GM19372 (cell line): ENCODE data around the gene PDE6A.

Source experiments
- ATAC-seq: cut with Tn5 transposase; IDR thresholded peaks from one replicate; pipeline ENCODE4 v1.9.1; 2021; ENCODE audit warnings: mild to moderate bottlenecking, low read depth, moderate library complexity; ENCODE audit not compliant: unreplicated experiment

PDE6A gene

GRCh38 chr5:149823375-149823774 lies 121.2 kb downstream of the PDE6A start:
- ATAC-seq = no peak

DNA sequence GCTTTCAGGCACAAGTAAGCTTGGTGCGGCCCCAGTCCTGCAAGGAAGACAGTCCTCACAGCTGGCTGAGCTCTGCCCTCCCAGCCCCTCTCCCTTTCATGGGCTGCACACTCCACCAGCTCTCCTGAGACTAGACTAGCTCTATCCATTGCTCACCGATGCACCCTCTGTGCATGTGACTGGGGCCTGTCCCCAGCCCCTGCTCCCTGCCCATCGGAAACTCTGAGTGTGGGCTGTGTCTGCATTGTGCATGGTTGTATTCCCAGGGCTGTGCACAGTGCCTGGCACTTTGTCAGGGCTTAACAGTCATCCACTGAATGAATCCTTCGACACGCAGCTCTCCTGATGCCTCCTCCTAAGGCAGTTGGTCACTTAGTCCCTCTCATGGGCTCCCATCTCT lies 122.3 kb downstream of the PDE6A start:
- no peak for ATAC-seq

DNA sequence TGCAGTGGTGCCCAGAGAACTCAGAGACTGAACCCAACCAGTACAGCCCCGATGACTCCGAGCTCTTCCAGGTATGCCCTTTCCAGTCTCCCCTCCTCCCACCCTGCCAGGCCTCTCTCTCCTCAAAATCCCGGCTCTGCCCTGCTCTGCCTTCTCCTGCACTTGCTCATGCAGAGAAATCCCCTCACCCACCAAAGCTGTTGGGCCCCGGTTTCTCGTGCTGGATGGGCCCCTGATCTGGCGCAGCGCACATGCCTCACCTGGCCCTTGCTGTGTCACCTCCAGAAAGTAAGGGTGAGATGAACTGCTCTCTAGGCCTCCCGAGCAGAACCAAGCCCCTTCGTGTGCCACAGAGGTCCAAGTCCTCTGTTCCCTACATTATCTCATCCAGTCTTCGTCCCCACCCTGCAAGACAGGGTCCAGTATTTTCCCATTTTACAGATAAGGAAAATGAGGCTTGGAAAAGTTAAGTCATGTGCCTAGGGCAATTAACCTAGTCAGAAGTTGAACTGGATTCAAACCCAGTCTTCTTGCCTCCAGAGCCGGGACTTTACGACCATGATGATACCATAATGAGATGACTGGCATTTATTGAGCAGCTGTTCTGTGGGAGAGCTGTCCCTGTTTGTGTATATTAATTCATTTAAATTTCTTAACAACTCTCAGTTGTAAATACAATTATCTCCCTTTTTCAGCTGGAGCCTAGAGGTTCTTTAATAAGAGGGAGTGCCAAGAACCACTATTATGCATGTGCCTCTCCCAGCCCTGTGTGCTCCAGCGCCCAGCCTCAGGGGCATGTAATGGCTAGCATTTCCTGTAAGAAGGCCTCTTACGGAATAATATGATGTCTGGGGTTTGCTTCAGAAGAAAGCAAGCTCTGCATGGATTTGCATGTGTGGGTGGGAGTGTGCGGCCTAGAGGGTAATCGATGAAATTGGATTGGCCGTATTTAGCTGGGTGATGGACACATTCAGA lies 123.8 kb downstream of the PDE6A start:
- no peak for ATAC-seq

GRCh38 chr5:149820012-149820411 lies 124.6 kb downstream of the PDE6A start:
- no peak for ATAC-seq

DNA sequence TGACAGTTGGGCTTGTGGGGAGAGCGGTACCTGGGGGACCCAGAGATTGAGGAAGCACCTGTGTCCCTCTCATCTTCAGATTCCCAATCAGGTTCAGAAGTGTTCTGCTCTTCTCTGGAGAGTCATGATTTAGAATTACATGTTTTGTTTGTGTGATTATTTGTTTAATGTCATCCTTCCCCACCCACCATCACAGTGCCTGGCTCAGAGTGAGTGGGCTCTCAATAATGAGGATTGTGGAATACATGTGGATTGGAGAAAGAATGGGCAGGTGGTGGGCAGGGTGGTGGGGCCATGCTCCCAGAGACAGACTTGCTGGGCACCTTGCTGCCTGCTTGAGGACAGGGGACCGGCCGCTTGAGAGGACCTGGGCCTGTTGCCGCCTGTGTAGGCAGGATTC lies 126.5 kb downstream of the PDE6A start:
- ATAC-seq = no peak

DNA sequence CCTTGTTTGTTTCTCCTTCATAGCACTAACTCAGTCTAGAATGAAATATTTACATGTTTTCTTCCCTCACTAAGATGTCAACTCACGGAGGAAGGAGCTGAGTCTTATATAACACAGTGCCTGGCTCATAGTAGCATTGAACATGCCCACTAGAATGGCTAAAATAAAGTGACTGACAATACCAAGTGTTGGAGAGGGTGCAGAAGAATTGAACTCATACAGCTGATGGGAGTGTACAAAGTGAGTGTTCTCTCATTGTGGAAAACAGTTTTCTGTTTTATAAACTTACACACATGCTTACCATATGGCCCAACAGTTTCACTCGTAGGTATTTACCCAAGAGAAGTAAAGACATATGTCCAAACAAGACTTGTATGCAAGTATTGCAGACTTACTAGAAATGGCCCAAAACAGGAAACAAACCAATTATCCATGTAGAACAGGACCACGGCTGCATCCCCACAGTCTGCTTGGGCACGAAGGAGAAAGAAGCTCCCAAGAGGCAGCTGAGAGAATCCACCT lies 127.0 kb downstream of the PDE6A start:
- ATAC-seq = no peak

- no peak for ATAC-seq
These were observed 127.9 kb downstream of the PDE6A start for GRCh38 chr5:149816661-149817060.

- no peak for ATAC-seq
These were observed 133.1 kb downstream of the PDE6A start for GRCh38 chr5:149811453-149811852.

DNA sequence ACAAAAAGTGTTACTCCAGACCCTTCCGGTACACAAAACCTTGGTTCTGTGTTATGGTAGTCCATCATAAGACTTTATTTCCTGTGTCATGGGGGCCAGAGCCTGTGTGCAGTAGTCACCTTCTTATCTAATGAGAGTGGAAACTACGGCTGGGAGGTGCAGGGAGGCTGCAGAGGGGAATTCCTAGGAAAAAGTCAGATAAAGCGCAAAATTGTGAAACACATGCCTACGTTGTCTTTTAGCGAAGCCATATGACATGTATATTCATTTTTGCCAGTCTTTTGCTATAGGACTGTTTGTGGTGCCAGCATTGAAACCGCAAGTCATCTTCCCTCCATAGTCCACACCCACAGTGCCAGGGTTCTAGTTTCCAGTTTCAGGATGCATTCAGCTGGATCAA lies 133.7 kb downstream of the PDE6A start:
- ATAC-seq = no peak

GRCh38 chr5:149809931-149810691 lies 134.5 kb downstream of the PDE6A start:
- ATAC-seq = no peak

DNA sequence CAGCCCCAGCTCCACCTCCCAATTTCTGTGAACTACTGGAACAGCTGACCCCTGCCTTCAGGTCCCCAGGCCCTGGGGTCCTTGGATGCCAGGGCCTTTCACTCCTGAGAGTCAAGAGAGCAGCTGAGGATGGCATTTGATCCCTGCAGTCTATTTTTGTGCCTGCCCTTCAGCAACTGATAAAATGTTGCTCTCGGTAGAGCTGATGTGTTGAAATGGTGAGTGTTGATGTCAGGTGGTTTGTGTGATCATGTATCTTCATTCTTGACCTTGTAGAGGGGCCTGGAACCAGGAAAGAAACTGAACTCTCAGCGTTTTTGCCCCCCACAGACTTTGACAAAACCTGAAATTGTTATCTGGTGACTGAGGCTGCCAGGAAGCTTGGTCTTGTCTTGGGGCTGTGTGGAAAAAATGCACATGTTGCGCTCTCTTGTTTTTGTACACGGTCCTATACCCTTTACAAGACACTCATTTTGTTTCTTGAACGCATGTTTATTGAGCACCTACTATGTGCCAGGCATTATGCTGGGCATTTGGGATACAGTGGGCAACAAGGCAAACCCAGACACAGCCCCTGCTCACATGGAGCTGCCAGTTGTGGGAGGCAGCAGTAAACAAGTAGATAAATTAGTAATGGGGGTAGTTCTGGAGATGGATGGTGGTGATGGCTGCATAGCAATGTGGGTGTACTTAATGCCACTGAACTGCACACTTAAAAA lies 136.2 kb downstream of the PDE6A start:
- ATAC-seq = no peak
